T-helper 2 cell treated with Interferon-gamma antibody and Interleukin-4, amounts not matched to agents 5 μg/mL and 100 μg/mL, for 36 hours (primary cell): ENCODE results near the gene RBM18.

Experiments used
- DNase-seq: peaks from one replicate; pipeline ENCODE4 v3.0.0; 2021; ENCODE audit warnings: low spot score
- H3K27ac Mint-ChIP-seq: one replicate; pipeline ENCODE4 v1.8.0; 2021; ENCODE audit warnings: mild to moderate bottlenecking, mixed read lengths
- H3K27me3 Mint-ChIP-seq: one replicate; pipeline ENCODE4 v1.8.0; 2021; ENCODE audit warnings: low read depth, mixed read lengths
- H3K36me3 Mint-ChIP-seq: one replicate; pipeline ENCODE4 v1.8.0; 2021; ENCODE audit warnings: low read depth, mixed read lengths
- H3K4me1 Mint-ChIP-seq: one replicate; pipeline ENCODE4 v1.8.0; 2021; ENCODE audit warnings: low read depth, mixed read lengths
- H3K4me3 Mint-ChIP-seq: one replicate; pipeline ENCODE4 v1.8.0; 2022; ENCODE audit warnings: mild to moderate bottlenecking, moderate library complexity, mixed read lengths
- H3K9me3 Mint-ChIP-seq: one replicate; pipeline ENCODE4 v1.8.0; 2021; ENCODE audit warnings: mixed read lengths

Gene RBM18, protein sequence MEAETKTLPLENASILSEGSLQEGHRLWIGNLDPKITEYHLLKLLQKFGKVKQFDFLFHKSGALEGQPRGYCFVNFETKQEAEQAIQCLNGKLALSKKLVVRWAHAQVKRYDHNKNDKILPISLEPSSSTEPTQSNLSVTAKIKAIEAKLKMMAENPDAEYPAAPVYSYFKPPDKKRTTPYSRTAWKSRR

GRCh38 chr9:122264360-122265148 is at the start of gene RBM18, which contains the start of gene MRRF:
RBM18 (minus strand) TSS chr9:122264840; CDS start chr9:122261492, 3,348 bp downstream.
MRRF (plus strand) TSS chr9:122264882; CDS start chr9:122270892, 6,010 bp downstream.
- Mint-ChIP-seq H3K27ac (peak within 1 kb of the TSS; percentile 99), H3K4me1 (peaks cover 32% of the 10 kb centered on the region), H3K27me3 (no peaks in the 10 kb centered on the region), H3K9me3 (no peaks in the 10 kb centered on the region), H3K4me3 (peak within 1 kb of the TSS; percentile 98), H3K36me3 (peaks cover 19% of the 10 kb centered on the region)
- DNase-seq: peak; percentile 95

DNA sequence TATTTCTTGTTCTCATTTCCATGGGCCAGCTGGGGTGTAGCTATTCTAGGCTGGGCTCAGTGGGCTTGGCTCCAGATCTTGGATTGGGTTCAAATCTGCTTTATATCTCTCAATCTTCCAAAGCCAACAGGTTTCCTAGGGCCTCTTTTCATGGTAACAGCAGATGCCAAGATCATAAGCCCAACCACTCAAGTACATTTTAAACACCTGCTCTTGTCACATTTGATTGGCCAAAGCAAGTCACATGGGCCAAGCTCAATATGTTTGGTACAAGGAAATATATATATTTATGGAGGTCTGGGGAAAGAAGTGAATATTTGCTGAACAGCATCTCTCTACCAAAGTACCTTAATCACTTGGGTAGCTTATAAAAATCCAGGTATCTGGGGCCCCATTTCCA is 49.5 kb upstream of the RBM18 start:
- Mint-ChIP-seq H3K27me3 (no peaks in the 10 kb centered on the region), H3K36me3 (peaks cover 19% of the 10 kb centered on the region)

DNA sequence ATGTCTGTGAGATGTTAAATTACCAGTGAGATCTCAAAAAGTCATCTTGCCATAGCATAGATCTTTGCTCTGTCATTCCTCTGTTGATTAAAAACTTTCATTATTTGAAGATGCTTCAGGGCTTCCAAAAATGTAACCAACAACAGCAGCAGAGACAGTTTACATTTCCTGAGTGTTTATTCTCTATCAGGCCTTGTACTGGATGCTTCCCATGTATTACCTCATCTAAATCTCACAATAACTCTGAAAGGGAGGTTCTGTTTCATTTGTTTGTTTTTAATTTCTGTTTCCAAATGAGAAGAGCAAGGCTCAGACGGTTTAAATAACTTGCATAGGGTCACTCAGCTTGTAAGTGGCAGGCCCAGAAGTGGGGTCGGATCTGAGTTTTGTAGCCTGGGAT is 45.2 kb upstream of the RBM18 start:
- H3K36me3 Mint-ChIP-seq: peaks cover 33% of the 10 kb centered on the region

More for the DNA sequence above, 49.5 kb upstream of the RBM18 start:
- Mint-ChIP-seq H3K4me1 (no peaks in the 10 kb centered on the region), H3K4me3 (no peak overlapping the region), H3K27ac (no peak overlapping the region), H3K9me3 (no peaks in the 10 kb centered on the region)
- DNase-seq: no peak

GRCh38 chr9:122307925-122308324 is 43.3 kb upstream of the RBM18 start:
- H3K27me3 Mint-ChIP-seq: no peaks in the 10 kb centered on the region
- H3K27ac Mint-ChIP-seq: no peak overlapping the region
- H3K4me1 Mint-ChIP-seq: peaks cover 3% of the 10 kb centered on the region
- peaks cover 16% of the 10 kb centered on the region for H3K36me3 Mint-ChIP-seq
- H3K9me3 Mint-ChIP-seq: no peaks in the 10 kb centered on the region
- H3K4me3 Mint-ChIP-seq: no peak overlapping the region
- no peak for DNase-seq

More for the DNA sequence above, 45.2 kb upstream of the RBM18 start:
- H3K4me3 Mint-ChIP-seq: no peak overlapping the region
- H3K4me1 Mint-ChIP-seq: no peaks in the 10 kb centered on the region
- H3K27me3 Mint-ChIP-seq: no peaks in the 10 kb centered on the region
- no peak for DNase-seq
- H3K9me3 Mint-ChIP-seq: no peaks in the 10 kb centered on the region
- no peak overlapping the region for H3K27ac Mint-ChIP-seq

DNA sequence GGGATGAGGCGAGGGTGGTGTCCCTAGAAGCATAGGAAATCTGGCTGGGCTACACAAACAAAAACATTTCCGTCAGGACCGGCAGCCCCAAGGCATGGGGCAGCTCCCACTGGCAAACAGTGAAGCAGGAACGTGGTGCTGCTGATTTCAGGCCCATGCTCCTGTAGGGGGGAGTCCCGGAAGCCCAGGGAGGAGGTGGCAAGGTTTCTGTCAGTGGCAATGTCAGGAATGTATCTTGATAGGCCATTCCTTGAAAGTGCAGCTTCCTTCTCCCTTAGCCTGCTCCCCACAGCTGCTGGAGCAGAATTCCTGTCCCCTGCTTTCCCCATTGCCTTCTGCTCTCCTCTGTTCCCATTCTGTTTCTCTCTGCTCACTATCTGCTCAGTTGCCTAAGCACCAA is 42.4 kb upstream of the RBM18 start:
- no peak for DNase-seq
- Mint-ChIP-seq H3K27me3 (no peaks in the 10 kb centered on the region), H3K36me3 (peaks cover 13% of the 10 kb centered on the region), H3K4me3 (no peak overlapping the region), H3K4me1 (peaks cover 3% of the 10 kb centered on the region), H3K9me3 (no peaks in the 10 kb centered on the region), H3K27ac (no peak overlapping the region)

- no peaks in the 10 kb centered on the region for H3K27me3 Mint-ChIP-seq
- no peak overlapping the region for H3K27ac Mint-ChIP-seq
- DNase-seq: no peak
- peaks cover 3% of the 10 kb centered on the region for H3K4me1 Mint-ChIP-seq
- H3K4me3 Mint-ChIP-seq: no peak overlapping the region
- peaks cover 15% of the 10 kb centered on the region for H3K36me3 Mint-ChIP-seq
- no peaks in the 10 kb centered on the region for H3K9me3 Mint-ChIP-seq
Observed at GRCh38 chr9:122302237-122303093, 37.8 kb upstream of the RBM18 start.

DNA sequence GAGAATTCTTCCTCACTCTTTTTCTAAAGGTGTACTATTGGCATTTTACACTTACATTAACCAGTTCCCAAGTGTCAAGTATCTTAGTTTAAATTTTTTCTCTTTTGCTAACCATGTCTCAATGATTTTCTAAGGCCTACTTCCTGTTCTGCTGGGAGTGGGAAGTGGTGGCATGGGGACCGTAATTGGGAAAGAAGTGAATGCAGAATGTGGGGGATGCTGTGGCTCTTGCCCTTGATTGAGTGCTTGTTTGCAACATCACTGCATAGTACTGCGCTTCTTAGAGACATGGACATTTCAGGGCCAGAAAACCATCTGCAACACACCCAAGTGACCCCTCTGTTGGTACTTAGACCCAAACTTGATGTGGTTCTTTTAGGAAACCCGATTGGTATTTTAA is 32.9 kb upstream of the RBM18 start:
- no peak overlapping the region for H3K4me3 Mint-ChIP-seq
- DNase-seq: no peak
- no peaks in the 10 kb centered on the region for H3K4me1 Mint-ChIP-seq
- no peaks in the 10 kb centered on the region for H3K27me3 Mint-ChIP-seq
- no peak overlapping the region for H3K27ac Mint-ChIP-seq
- no peaks in the 10 kb centered on the region for H3K9me3 Mint-ChIP-seq
- H3K36me3 Mint-ChIP-seq: peaks cover 22% of the 10 kb centered on the region

- H3K27ac Mint-ChIP-seq: no peak overlapping the region
- no peaks in the 10 kb centered on the region for H3K4me1 Mint-ChIP-seq
- H3K9me3 Mint-ChIP-seq: no peaks in the 10 kb centered on the region
- H3K4me3 Mint-ChIP-seq: no peak overlapping the region
- peaks cover 25% of the 10 kb centered on the region for H3K36me3 Mint-ChIP-seq
- DNase-seq: no peak
- H3K27me3 Mint-ChIP-seq: no peaks in the 10 kb centered on the region
Observed at GRCh38 chr9:122294531-122294930, 29.9 kb upstream of the RBM18 start.

GRCh38 chr9:122291458-122291857 is 26.8 kb upstream of the RBM18 start:
- H3K27me3 Mint-ChIP-seq: no peaks in the 10 kb centered on the region
- no peaks in the 10 kb centered on the region for H3K4me1 Mint-ChIP-seq
- peaks cover 20% of the 10 kb centered on the region for H3K36me3 Mint-ChIP-seq
- H3K9me3 Mint-ChIP-seq: no peaks in the 10 kb centered on the region
- no peak overlapping the region for H3K27ac Mint-ChIP-seq
- H3K4me3 Mint-ChIP-seq: no peak overlapping the region
- DNase-seq: no peak

DNA sequence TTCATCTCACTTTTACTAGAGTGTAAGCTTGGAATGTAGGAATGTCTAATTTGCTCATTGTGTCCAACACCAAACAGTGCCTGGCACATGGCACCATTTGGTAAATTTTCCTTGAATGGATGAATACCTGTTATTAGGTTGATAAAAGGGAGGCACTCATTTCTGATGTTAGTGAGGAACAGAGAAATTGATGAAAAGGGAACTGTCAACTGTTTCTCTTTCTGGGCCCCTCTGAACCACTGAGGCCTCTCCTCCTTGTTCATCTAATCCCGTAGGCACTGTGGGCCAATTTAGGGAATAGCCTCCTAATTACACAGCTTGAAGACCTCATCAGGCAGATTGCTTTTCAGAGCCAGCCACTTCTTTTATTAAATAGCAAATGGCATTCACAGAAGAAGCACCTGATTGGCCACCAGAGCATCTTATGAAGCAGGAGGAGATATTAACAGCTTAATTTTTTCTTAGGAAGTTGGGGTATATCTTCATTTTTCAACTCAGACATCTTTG is 22.6 kb upstream of the RBM18 start:
- H3K27ac Mint-ChIP-seq: no peak overlapping the region
- no peaks in the 10 kb centered on the region for H3K9me3 Mint-ChIP-seq
- no peaks in the 10 kb centered on the region for H3K27me3 Mint-ChIP-seq
- H3K4me3 Mint-ChIP-seq: no peak overlapping the region
- no peaks in the 10 kb centered on the region for H3K4me1 Mint-ChIP-seq
- H3K36me3 Mint-ChIP-seq: peaks cover 16% of the 10 kb centered on the region
- no peak for DNase-seq

- no peak for DNase-seq
- Mint-ChIP-seq H3K9me3 (no peaks in the 10 kb centered on the region), H3K27ac (no peak overlapping the region), H3K36me3 (peaks cover 13% of the 10 kb centered on the region), H3K27me3 (no peaks in the 10 kb centered on the region), H3K4me1 (no peaks in the 10 kb centered on the region), H3K4me3 (no peak overlapping the region)
Observed at GRCh38 chr9:122286764-122287163, 22.1 kb upstream of the RBM18 start.

DNA sequence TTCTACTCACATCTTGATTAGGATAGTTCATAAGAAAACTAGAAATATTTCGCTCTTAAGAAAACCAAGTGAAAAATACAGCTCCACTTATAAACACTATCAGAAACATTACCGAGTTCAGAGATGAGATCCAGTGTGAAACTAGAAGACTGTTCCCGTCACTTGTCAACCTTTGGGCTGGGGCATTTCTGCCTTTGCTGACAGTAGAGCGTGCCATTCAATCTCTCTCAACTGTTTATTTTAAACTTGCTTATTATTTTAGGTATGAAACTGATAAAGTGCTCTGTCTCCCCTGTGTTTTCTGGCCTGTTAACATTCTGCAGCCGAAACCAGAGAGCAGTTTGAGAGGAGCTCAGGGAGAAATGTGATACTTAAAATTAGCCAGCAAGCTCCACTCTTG is 16.7 kb upstream of the RBM18 start:
- peaks cover 6% of the 10 kb centered on the region for H3K9me3 Mint-ChIP-seq
- H3K36me3 Mint-ChIP-seq: peaks cover 43% of the 10 kb centered on the region
- no peaks in the 10 kb centered on the region for H3K27me3 Mint-ChIP-seq
- H3K27ac Mint-ChIP-seq: no peak overlapping the region
- no peak overlapping the region for H3K4me3 Mint-ChIP-seq
- H3K4me1 Mint-ChIP-seq: no peaks in the 10 kb centered on the region
- DNase-seq: no peak

GRCh38 chr9:122277285-122277897 is 12.8 kb upstream of the RBM18 start:
- no peak for DNase-seq
- Mint-ChIP-seq H3K27ac (no peak overlapping the region), H3K4me3 (no peak overlapping the region), H3K4me1 (no peaks in the 10 kb centered on the region), H3K36me3 (peaks cover 68% of the 10 kb centered on the region), H3K9me3 (peaks cover 14% of the 10 kb centered on the region), H3K27me3 (no peaks in the 10 kb centered on the region)
